Left lobe of liver (tissue), 2 donors: ENCODE data around the gene ESR1. TPM values are rescaled to one million over a fixed set of nuclear protein-coding genes. Genes with fewer than 3 reads are reported as not detected.
"Not testable (repeated sequence)": the region's sequence is repeated elsewhere in the genome, so short reads cannot be mapped to it uniquely, and the experiment has no call there.

Experiments used
- ATAC-seq: fragments of 200-7000 bp; cut with Tn5 transposase; one replicate; pipeline ENCODE4 v1.9.1; 2020; ENCODE audit warnings: mild to moderate bottlenecking, moderate library complexity
- DNase-seq: peaks from one replicate; pipeline ENCODE4 v3.0.0-alpha.2; 2020; ENCODE audit warnings: low spot score
- total RNA-seq: library from RNA; stranded (reverse); gene quantifications from one replicate; pipeline ENCODE4 v1.2.1, GENCODE V29; 2021
- donor health status: DM: no; HTN: no; CAD: no; lungs with moderate emphysema.
- donor health status: DM: no; HTN: yes; CAD: no.

The ESR1 gene
- total RNA-seq, 1 donor from 2014 or later = 13.8 TPM

DNA sequence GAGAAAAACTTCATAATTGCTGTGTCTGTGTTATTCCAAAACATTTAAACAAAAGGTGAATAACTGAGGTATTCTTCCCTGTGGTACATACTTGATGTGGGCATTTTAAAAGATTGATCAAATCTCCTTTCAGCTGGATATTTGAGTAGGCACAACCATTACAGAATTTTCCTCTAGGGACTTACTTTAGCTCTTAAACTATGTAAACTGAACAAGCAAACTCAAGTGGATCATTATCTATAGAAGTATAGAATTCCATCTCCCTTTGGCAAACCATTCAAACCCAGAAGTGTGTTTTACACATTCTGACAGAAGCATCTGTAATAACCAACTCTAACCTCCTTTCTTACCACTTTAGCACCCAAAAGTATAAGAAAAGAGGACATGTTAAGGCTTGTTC is 241.4 kb downstream of the ESR1 start:
- ATAC-seq (no peak), DNase-seq (no peak)

DNA sequence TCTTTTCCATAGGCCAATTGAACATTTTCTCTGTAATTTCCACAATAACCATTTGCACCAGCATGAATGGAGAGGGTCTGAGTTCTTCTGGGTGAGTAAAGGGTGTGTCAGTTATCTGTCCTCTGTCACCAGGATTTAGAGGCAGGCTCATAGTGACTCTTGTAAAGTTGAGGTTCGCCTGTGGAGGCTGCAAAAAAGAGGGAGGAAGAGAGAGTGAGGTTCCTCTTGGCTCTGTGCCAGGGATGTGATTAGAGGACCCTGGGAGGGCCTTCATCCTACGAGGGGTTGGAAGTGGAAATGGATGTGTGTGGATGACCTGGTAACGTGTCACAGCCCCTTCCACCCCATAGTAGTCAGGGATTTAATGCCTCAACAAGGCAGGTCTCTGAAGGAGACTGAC is 242.0 kb downstream of the ESR1 start:
- ATAC-seq = no peak
- DNase-seq = no peak

DNA sequence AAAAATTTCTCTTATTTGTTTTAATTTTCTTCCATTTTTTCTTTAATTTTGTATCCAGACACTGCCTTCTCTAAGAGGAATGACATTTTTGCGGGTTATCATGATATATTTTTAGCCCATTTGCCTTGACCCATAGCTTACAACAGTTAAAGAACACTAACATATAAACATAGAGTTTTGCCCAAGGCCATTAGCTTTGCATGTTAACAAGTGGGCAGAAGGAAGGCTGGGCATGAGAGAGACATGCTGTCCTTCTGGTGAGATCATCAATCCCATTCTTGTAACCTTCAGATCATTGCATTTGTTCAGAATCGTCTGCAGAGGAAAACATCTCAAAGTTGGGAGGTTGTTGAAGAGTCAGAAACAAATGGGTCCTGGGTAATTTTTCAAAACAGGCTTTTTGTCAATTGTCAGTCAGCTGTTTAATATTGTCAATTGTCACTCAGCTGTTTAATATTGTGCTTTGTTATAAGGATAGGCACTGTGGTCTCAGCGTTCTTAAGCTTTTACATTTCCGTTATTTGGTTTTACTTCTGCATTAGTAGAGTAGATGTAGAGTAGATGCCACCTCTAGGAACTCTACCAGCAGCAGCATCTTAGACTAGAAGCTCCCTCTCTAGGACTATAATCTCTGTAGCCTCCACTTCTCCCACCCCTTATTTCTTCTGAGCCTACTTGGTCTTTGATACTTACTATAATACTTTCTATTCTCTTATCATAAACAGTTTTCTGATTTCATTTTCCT is 243.1 kb downstream of the ESR1 start:
- no peak for ATAC-seq
- no peak for DNase-seq

DNA sequence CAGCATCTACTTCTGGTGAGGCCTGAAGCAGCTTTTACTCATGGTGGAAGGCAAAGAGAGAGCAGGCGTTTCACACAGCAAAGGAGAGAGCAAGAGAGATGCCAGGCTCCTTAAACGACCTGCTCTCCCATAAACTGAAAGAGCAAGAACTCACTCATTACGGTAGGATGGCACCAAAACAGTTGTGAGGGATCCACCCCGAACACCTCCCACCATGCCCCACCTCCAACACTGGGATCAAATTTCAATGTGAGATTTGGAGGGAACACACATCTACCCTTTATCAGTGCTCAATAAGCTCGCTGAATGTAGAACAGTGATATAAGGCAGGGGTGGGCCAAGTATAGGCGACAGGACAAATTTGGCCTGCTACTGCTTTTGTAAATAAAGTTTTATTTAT is 244.6 kb downstream of the ESR1 start:
- DNase-seq (no peak), ATAC-seq (no peak)

DNA sequence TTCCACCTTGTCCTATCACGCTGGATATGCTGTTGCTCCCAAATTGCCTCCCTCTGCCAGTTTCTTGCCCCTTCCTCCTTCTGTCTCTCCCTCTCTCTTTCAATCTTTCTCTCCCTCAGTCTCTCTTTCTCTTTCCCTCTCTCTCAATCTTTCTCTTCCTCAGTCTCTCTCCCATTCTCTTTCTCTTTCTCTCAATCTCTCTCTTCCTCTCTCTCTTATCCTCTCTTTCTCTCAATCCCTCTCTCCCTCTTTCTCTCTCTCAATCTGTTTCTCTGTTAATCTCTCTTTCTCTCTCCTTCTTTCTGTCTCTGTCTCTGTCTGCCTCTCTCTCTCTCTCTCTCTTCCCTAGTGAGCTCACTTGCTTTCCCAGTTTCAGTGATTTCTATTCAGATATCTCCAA is 245.8 kb downstream of the ESR1 start:
- no peak for DNase-seq
- ATAC-seq = no peak

DNA sequence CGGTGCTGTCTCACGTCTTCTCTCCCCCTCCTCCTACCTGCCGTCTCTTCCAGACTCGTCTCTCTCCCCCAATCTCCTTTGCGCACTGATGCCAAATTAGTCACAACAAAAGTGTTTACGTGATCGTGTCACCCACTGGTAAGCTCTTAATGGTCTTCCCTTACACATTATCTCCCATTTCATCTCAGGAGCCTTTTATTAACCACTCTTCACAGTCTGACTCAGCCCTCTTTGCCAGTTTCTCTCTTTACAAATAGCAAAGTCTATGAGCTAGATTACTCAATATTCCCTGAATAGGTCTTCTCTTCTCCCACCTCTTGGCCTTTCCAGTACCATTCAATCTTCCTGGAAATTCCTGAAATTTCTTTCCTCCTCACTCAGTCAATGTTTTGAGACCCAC is 247.0 kb downstream of the ESR1 start:
- no peak for DNase-seq
- peak; percentile 84 for ATAC-seq

DNA sequence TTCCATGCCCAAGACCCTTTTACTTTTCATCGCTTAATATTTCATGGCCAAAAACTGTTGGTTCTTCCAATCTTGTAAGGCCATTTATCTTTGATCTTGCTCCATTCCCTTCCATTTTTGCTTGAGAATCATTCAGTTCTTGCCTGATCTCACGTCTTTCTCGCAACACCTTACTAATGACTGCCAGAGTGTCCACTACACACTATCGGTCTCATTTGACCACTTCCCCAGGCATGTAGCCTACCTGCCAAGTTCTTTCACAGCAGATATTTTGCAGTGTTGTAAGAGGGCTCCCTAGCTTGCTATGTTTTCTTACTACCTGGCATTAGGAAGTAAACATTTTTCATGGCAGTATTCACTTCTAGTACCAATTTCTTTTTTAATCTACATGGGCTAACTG is 248.0 kb downstream of the ESR1 start:
- no peak for DNase-seq
- peak; percentile 63 for ATAC-seq

DNA sequence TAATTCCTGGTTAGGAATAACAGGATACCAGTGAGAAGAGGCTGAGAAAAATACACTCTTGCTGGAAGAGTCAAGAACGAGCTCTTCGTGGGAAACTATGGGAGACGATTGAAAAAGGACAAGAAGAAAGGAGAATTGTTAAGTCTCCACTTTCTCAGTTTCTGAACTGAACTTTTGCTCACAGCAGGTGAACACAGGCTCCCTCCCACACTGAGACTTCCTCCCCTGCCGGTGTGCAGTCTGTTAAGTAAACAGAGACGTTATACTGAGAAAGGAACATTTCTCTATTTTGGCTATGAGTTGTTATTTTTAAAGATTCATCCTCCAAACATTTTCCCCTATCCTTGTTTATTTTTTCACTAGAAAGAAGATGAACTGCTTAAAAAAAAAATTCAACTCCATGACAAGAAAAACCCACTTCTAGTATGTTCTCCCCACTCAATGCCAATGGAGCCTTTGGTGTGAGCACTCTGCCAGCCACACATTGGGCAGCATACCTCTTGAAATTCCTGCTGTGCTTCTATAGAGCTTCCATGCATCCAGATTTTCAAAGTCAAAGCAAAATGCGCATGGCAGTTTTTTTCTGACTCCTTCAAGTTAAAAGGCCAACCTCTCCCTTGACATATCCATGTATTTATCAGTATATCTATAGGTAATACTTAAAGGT is 250.5 kb downstream of the ESR1 start:
- ATAC-seq = peak; percentile 66
- no peak for DNase-seq

DNA sequence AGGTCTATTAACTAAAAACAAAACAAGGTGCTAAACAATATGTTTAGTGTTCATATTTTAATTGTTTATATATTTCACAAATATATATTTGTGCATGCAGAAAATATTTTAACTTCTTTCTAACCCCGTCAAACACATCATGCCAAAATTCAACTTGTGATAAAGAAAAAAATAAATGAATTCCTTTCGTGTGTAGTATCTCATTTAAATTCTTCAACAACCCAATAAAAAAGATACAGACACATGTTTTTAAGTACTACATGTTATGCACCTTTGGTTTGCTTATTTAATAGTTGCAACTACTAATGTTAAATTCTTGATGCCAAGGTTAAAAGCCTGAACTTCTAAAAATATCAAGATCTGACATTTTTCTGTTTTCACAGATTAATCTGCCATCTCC is 252.4 kb downstream of the ESR1 start:
- ATAC-seq = no peak
- no peak for DNase-seq

DNA sequence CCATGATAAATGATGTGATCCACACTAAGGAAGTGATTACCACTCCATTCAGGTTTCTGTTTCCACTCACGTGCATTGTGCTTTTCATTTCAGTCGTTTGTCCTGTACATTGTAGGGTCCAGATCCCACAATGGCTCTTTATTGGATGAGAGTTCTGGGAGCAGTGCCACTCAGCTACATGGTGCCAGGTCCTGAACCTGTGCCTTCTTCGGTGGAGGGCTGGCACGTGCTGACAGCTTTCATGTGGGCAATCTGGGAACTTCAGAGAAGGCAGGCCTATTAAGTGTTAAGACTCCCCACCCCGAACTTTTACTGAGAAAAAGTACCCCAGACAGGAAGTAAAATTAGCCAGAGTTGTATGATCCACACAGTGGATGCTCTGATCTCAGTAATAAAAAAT is 255.0 kb downstream of the ESR1 start:
- peak; percentile 18 for ATAC-seq

DNA sequence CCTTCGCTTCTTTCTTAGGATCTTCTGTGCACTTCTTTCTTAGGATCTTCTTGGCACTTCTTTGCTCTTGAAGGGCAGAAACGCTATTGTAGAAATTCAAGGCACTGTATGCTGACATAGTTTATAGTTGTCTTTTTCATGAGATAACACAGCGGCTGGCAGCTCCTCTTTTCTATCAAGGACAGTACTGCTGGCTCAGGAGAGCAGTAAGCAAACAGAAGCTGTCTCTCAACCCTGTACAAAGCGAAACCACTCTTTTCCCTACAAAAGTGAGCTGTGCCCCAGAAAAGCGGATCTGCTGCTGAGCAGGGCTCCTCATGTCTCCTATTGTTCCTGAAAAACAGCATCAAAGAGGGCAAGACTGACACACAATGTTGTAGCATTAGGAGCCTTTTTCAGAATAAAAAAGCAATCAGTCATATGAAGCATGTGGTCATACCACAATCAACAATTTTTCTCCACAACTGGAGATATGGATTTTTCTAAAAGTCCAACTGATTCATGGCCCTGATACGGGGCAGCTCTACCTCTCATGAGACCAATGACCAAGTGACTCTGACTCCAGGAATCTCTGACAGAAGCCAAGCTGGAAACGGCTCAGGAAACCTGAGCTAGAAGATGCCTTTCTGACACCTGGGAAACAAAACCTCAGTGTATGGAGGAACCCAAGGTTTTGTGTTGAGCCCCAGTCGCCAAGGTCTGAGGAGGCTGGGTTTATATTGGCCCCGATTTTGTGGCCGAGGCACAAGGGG is 255.9 kb downstream of the ESR1 start:
- peak; percentile 58 for DNase-seq
- ATAC-seq = peak; percentile 97

More for the DNA sequence above, 255.0 kb downstream of the ESR1 start:
- DNase-seq = no peak

DNA sequence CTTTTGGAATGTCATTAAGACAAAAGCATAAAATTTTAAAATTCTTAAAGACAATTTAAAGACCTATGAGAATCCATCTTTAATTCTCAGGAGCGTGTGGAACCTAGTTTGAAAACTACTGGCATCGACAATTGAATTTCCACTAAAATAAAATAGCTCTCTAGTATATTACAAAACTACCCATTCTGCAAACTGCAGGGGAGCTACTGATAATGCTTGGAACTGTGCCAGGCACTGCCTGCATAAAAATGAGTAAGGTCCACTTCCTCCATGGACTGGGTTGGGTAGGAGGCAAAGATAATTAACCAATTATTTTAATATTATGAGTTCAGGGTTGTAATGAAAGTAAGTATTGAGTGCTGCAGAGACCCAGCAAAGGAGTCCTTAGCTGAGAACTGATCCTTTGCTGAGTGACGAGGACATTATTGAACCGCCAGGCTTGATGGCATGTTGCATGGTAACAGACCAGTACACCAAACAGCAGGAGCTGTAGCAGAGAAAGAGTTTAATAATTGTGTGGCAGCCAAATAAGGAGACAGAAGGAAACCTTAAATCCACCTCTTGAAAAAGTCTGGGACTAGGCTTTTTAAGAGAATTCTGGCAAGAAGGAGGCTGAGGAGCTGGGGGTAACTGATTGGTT is 261.3 kb downstream of the ESR1 start:
- DNase-seq (no peak), ATAC-seq (no peak)

DNA sequence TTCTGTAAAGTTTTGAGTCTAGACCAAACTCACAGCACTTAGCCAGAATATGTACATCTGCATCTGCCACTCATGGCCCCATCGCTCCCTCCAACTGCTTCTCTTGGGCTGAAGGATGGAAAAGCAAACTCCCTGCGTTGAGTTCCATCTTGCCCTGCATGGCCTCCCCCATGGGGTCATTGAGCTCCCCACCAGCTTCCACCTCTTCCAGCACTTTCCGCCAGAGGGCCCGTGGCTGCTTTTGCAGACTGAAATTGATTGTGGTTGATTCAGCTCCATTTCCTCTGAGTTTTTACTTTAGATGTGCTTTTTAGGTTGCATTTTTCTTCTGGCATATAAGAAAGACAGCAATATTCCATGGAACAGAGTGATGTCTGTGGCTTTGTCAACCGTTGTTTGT is 263.1 kb downstream of the ESR1 start:
- DNase-seq (no peak), ATAC-seq (no peak)

DNA sequence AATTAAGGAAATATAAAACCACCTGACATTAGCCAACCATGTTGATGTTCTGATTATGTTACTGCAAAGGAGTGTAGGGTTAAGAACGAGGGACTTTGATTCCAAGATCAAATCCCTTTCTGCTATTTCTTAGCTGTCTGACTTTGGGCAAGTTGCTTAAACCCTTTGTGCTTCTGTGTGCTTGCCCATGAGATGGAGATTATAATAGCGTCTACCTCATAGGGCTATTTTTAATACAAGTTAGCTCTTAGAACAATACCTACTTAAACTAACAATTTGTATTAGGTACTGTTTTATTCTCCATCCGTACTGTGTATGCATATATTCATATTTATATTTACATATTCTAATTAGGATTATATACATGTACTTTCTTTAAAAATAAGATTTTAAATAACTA is 263.8 kb downstream of the ESR1 start:
- DNase-seq (no peak), ATAC-seq (no peak)

DNA sequence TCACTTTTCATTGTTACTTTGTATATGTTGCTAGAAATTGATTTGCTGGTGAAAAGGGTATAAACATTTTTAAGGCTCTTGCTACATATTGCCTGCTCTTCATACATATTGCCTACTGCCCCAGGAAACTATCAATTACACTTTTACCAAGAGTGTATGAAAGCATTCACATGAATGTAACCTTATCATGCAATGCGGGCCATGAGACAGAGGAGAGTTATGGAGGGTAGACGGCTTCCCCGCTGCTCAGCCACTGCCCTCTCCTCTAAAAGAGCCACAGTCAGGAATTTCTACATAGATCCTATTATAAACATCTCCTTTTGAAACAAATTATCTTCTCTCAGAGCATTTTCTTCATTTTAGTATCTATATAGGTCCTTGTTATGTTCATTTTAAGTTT is 264.4 kb downstream of the ESR1 start:
- DNase-seq = no peak
- no peak for ATAC-seq

DNA sequence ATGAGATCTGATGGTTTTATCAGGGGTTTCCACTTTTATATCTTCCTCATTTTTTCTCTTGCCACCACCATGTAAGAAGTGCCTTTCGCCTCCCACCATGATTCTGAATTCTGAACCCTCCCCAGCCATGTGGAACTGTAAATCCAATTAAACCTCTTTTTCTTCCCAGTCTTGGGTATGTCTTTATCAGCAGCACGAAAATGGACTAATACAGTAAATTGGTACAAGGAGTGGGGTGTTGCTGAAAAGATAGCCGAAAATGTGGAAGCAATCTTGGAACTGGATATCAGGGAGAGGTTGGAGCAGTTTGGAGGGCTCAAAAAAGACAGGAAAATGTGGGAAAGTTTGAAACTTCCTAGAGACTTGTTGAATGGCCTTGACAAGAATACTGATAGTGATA is 268.8 kb downstream of the ESR1 start:
- ATAC-seq, DNase-seq: not testable (repeated sequence)

DNA sequence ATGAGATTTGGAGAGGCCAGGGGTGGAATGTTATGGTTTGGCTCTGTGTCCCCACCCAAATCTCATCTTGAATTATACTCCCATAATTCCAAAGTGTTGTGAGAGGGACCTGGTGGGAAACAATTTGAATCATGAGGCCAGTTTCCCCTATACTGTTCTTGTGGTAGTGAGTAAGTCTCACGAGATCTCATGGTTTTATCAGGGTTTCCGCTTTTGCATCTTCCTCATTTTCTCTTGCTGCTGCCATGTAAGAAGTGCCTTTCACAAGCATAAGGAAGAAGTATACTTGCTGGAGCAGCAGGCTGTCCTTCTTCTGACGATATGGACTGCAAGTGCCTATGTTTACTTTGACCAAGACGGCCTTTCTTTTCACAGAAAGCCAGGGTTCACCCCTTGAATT is 270.5 kb downstream of the ESR1 start:
- ATAC-seq (no peak), DNase-seq (no peak)

DNA sequence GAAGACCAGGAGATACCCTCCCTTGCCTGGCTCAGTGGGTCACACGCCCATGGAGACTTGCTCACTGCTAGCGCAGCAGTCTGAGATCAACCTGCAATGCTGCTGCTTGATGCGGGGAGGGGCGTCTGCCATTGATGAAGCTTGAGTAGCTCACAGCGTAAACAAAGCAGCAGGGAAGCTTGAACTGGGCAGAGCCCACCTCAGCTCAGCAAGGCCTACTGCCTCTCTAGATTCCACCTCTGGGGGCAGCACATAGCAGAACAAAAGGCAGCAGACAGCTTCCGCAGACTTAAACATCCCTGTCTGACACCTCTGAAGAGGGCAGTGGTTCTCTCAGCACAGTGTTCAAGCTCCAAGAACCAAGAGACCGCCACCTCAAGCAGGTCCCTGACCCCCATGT is 271.3 kb downstream of the ESR1 start:
- ATAC-seq (no peak), DNase-seq (no peak)

DNA sequence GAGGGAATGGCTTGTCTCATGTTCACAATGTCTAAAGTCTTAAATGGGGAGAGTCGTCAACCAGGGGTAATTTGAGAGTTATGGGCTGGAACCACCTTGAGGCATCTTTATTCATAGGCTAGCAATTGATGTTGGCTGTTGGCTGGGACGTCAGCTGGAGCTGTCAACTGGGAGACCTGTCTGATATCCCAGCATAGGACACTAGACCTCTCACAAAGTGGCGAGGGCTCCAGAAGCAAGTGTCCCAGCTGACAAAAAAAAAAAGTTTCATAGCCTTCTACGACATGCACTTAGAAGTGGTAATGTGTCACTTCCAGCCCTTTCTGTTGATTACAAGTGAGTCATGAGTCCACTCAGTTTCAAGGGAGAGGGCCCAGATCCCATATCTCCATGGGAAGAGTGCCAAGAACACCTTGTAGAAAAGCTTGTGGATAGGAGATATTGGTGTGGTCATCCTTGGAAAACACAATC is 278.0 kb downstream of the ESR1 start:
- no peak for DNase-seq

DNA sequence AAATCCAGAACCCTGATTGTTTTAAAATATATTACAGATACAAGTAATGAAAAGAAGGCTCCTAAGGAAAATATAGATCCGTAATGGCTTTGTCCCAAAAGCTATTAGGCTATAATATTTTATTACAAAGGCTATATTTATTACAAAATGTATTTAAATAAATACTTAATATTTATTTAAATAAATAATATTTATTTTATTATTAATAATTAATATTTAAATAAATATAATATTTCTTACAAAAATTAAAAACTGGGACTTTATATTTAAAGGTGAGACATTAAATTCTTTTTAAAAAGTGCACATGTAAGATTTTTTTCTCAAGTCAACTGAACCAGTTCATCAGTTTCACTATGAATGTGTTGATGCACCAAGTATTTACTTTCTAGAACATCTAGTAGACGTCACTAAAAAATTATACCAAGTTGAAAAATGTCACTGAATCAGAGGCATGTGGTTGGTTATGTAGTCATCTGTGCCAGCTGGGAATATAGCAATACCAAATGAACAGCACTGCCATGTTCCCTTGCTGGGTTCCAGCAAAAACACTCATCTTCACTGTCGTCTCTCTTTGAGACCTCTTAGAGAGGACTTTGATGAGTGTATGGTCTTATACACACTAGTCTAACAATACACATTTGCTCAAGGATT is 278.9 kb downstream of the ESR1 start:
- no peak for DNase-seq
- no peak for ATAC-seq

More for the DNA sequence above, 278.0 kb downstream of the ESR1 start:
- ATAC-seq = no peak

DNA sequence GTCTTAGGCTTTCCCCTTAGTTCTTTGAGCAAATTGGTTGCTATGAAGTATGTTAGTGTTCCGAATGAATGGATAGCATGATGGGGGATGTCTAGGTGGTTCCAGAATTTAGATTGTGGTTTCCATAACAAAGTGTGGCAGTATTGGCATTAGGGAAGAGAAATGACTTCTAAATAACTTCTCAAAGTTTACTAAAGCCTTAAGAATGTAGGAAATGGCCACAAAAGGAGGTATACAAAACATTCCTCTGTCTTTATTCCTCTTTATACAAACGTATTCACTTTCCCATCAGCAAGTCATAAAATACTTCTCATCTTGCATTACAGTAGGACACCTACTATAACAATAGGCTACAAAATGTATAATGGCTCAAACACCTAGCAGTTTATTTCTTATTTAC is 279.6 kb downstream of the ESR1 start:
- DNase-seq (no peak), ATAC-seq (no peak)
